Measurements from ENCODE around the gene MGA.
"Not testable (repeated sequence)": the region's sequence is repeated elsewhere in the genome, so short reads cannot be mapped to it uniquely, and the experiment has no call there.

The MGA gene

GRCh38 chr15:41713047-41713446, 52.8 kb downstream of the MGA start:
- no peak for DNase-seq (ENCODE audit: low read depth in 1 of 2, low spot score in 1 of 2)

GRCh38 chr15:41714291-41714690, 54.1 kb downstream of the MGA start:
- no peak for DNase-seq (ENCODE audit: low read depth in 1 of 2, low spot score in 1 of 2)

GRCh38 chr15:41716864-41717263, 56.7 kb downstream of the MGA start:
- DNase-seq (ENCODE audit: low read depth in 1 of 2, low spot score in 1 of 2) = no peak

- DNase-seq (ENCODE audit: low read depth in 1 of 2, low spot score in 1 of 2) = no peak
These were observed 66.9 kb downstream of the MGA start for GRCh38 chr15:41727143-41727542.

GRCh38 chr15:41728061-41728460, 67.9 kb downstream of the MGA start:
- not testable (repeated sequence) for DNase-seq (ENCODE audit: low read depth in 1 of 2, low spot score in 1 of 2)

- no peak for DNase-seq (ENCODE audit: low read depth in 1 of 2, low spot score in 1 of 2)
These were observed 70.3 kb downstream of the MGA start for GRCh38 chr15:41730543-41730942.

- DNase-seq (ENCODE audit: low read depth in 1 of 2, low spot score in 1 of 2) = no peak
These were observed 72.3 kb downstream of the MGA start for GRCh38 chr15:41732483-41732882.

- DNase-seq (ENCODE audit: low read depth in 1 of 2, low spot score in 1 of 2) = no peak
These were observed 73.9 kb downstream of the MGA start for GRCh38 chr15:41734079-41734478.

GRCh38 chr15:41735046-41735445, 74.8 kb downstream of the MGA start:
- DNase-seq (ENCODE audit: low read depth in 1 of 2, low spot score in 1 of 2) = no peak

GRCh38 chr15:41735492-41735891, 75.3 kb downstream of the MGA start:
- not testable (repeated sequence) for DNase-seq (ENCODE audit: low read depth in 1 of 2, low spot score in 1 of 2)

- no peak for DNase-seq (ENCODE audit: low read depth in 1 of 2, low spot score in 1 of 2)
These were observed 86.6 kb downstream of the MGA start for GRCh38 chr15:41746802-41747201.

- no peak for DNase-seq (ENCODE audit: low read depth in 1 of 2, low spot score in 1 of 2)
These were observed 96.0 kb downstream of the MGA start for GRCh38 chr15:41756198-41756597.

- peak; percentile 9 to 24 for DNase-seq (ENCODE audit: low read depth in 1 of 2, low spot score in 1 of 2)
These were observed 112.6 kb downstream of the MGA start for GRCh38 chr15:41772720-41773331.

- DNase-seq (ENCODE audit: low read depth in 1 of 2, low spot score in 1 of 2) = no peak
These were observed 113.1 kb downstream of the MGA start for GRCh38 chr15:41773332-41773728.

- DNase-seq (ENCODE audit: low read depth in 1 of 2, low spot score in 1 of 2) = no peak
These were observed 113.5 kb downstream of the MGA start for GRCh38 chr15:41773729-41774061.

- DNase-seq (ENCODE audit: low read depth in 1 of 2, low spot score in 1 of 2) = peak; percentile 93 to 95
These were observed 114.1 kb downstream of the MGA start, which contains the start of gene MAPKBP1 for GRCh38 chr15:41774062-41774881. Gene MAPKBP1 (plus strand): TSS chr15:41774484. CDS start chr15:41775276, 792 bp downstream.

- DNase-seq (ENCODE audit: low read depth in 1 of 2, low spot score in 1 of 2) = no peak
These were observed 114.7 kb downstream of the MGA start for GRCh38 chr15:41774882-41775417.

GRCh38 chr15:41775651-41776050, 115.4 kb downstream of the MGA start:
- no peak for DNase-seq (ENCODE audit: low read depth in 1 of 2, low spot score in 1 of 2)

- no peak for DNase-seq (ENCODE audit: low read depth in 1 of 2, low spot score in 1 of 2)
These were observed 117.3 kb downstream of the MGA start for GRCh38 chr15:41777421-41777973.

GRCh38 chr15:41778521-41778920, 118.3 kb downstream of the MGA start:
- no peak for DNase-seq (ENCODE audit: low read depth in 1 of 2, low spot score in 1 of 2)

GRCh38 chr15:41779662-41780157, 119.5 kb downstream of the MGA start:
- no peak for DNase-seq (ENCODE audit: low read depth in 1 of 2, low spot score in 1 of 2)

GRCh38 chr15:41780266-41780665, 120.1 kb downstream of the MGA start:
- DNase-seq (ENCODE audit: low read depth in 1 of 2, low spot score in 1 of 2) = no peak

Data from activated T-helper 1 cell treated with anti-CD3 and anti-CD28 coated beads, Interleukin-2, amount 50 U/mL, for 16 hours (primary cell).